CD4-positive, alpha-beta T cell treated with Interleukin-6 at 100 ng/mL for 8 hours (primary cell): ENCODE measurements around the gene OBSCN.

Experiments used
- DNase-seq: peaks from one replicate; pipeline ENCODE4 v3.0.0-alpha.2; 2020; ENCODE audit warnings: mixed read lengths, low spot score

OBSCN gene

GRCh38 chr1:228207851-228208821 lies at the start of gene OBSCN:
TSS of gene OBSCN (plus strand) at chr1:228208044. CDS start at chr1:228211784, 3,740 bp downstream.
- DNase-seq: no peak

GRCh38 chr1:228158151-228159007 lies 49.5 kb upstream of the OBSCN start:
- DNase-seq: no peak

- DNase-seq: no peak
Observed at GRCh38 chr1:228159008-228159665, 48.7 kb upstream of the OBSCN start.

- no peak for DNase-seq
Observed at GRCh38 chr1:228160201-228160761, 47.6 kb upstream of the OBSCN start.

GRCh38 chr1:228161362-228161761 lies 46.5 kb upstream of the OBSCN start:
- no peak for DNase-seq

- no peak for DNase-seq
Observed at GRCh38 chr1:228161866-228162265, 46.0 kb upstream of the OBSCN start.

GRCh38 chr1:228162286-228163006 lies 45.4 kb upstream of the OBSCN start:
- no peak for DNase-seq

GRCh38 chr1:228163007-228163753 lies 44.7 kb upstream of the OBSCN start:
- no peak for DNase-seq

- DNase-seq: no peak
Observed at GRCh38 chr1:228163776-228164519, 43.9 kb upstream of the OBSCN start.

- DNase-seq: no peak
Observed at GRCh38 chr1:228164561-228165371, 43.1 kb upstream of the OBSCN start.

- peak; percentile 100 for DNase-seq
Observed at GRCh38 chr1:228165372-228166169, 42.3 kb upstream of the OBSCN start, which contains the start of gene IBA57. TSS of gene IBA57 (plus strand) at chr1:228165804. CDS start at chr1:228165817, 13 bp downstream.

- peak; percentile 45 for DNase-seq
Observed at GRCh38 chr1:228166170-228166936, 41.5 kb upstream of the OBSCN start.

- DNase-seq: no peak
Observed at GRCh38 chr1:228168563-228169270, 39.1 kb upstream of the OBSCN start.

GRCh38 chr1:228169345-228169744 lies 38.5 kb upstream of the OBSCN start:
- no peak for DNase-seq

GRCh38 chr1:228170666-228171065 lies 37.2 kb upstream of the OBSCN start:
- DNase-seq: no peak

GRCh38 chr1:228171221-228171891 lies 36.5 kb upstream of the OBSCN start:
- no peak for DNase-seq
